ENCODE measurements around the gene HES6.

The HES6 gene

DNA sequence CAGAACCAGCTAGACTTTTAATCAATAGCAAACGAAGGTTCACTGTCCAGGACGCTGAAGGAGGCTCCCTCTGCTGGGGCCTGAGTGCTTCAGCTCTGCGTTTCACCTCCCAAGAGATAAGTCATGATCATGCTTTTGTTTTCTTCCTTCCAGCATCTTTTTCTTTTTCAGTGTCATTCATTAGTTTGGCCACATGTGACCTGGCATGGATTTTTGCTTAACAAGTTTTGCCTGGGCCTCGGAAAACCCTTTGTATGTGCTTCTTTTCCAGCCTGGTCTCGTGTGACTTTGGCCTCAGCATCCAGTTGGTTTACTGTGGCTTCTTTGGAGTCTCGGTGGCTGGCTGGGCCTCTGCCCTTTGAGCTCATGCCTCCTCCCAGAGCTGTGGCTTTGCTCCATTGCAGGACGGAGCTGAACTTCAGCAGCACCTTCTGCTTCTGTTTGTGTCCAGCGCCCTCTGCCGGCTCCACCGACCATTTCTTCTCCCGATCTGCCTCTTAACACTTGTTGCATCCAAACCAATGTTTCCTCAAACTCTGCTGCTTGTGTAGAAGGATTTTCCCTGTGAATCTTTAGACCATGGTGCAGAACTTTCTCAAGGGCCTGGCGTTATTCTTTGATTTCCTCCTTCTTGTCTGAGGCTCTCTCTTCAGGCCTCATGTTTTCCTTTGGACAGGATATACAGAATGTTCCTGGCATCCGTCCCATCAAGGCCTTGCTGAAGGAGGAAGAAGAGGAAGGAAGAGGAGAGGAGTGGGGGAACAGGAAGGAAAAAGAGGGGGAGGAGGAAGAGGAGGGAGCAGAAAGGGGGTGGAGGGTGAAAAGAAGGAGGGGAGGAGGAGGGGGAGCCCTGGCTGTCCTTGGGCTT, 23.6 kb upstream of the HES6 start (continued):
- TF ChIP-seq ZNF114 (tag by site-specific recombination; IDR thresholded peaks at IDR 0.05), result no peak
- peak; percentile 99 for TF ChIP-seq SCRT2 (tag by site-specific recombination; IDR thresholded peaks at IDR 0.05)
- TF ChIP-seq ZBTB17 (tag by site-specific recombination; IDR thresholded peaks at IDR 0.05), result peak; percentile 39; the same call in 1 of the 2 replicates
- no peak for TF ChIP-seq ZBTB11 (tag by site-specific recombination; conservative IDR thresholded peaks at IDR 0.05; ENCODE audit: low read depth)
- TF ChIP-seq, protein P1, sequence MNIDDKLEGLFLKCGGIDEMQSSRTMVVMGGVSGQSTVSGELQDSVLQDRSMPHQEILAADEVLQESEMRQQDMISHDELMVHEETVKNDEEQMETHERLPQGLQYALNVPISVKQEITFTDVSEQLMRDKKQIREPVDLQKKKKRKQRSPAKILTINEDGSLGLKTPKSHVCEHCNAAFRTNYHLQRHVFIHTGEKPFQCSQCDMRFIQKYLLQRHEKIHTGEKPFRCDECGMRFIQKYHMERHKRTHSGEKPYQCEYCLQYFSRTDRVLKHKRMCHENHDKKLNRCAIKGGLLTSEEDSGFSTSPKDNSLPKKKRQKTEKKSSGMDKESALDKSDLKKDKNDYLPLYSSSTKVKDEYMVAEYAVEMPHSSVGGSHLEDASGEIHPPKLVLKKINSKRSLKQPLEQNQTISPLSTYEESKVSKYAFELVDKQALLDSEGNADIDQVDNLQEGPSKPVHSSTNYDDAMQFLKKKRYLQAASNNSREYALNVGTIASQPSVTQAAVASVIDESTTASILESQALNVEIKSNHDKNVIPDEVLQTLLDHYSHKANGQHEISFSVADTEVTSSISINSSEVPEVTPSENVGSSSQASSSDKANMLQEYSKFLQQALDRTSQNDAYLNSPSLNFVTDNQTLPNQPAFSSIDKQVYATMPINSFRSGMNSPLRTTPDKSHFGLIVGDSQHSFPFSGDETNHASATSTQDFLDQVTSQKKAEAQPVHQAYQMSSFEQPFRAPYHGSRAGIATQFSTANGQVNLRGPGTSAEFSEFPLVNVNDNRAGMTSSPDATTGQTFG (tag by site-specific recombination; IDR thresholded peaks at IDR 0.05; ENCODE audit: borderline replicate concordance), result no peak
- TF ChIP-seq, protein P2, sequence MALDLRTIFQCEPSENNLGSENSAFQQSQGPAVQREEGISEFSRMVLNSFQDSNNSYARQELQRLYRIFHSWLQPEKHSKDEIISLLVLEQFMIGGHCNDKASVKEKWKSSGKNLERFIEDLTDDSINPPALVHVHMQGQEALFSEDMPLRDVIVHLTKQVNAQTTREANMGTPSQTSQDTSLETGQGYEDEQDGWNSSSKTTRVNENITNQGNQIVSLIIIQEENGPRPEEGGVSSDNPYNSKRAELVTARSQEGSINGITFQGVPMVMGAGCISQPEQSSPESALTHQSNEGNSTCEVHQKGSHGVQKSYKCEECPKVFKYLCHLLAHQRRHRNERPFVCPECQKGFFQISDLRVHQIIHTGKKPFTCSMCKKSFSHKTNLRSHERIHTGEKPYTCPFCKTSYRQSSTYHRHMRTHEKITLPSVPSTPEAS (tag by site-specific recombination; IDR thresholded peaks at IDR 0.05), result no peak
- TF ChIP-seq RBAK (tag by site-specific recombination; IDR thresholded peaks at IDR 0.05), result no peak
- TF ChIP-seq CTCF (tag by site-specific recombination; IDR thresholded peaks at IDR 0.05), result peak; percentile 84

DNA sequence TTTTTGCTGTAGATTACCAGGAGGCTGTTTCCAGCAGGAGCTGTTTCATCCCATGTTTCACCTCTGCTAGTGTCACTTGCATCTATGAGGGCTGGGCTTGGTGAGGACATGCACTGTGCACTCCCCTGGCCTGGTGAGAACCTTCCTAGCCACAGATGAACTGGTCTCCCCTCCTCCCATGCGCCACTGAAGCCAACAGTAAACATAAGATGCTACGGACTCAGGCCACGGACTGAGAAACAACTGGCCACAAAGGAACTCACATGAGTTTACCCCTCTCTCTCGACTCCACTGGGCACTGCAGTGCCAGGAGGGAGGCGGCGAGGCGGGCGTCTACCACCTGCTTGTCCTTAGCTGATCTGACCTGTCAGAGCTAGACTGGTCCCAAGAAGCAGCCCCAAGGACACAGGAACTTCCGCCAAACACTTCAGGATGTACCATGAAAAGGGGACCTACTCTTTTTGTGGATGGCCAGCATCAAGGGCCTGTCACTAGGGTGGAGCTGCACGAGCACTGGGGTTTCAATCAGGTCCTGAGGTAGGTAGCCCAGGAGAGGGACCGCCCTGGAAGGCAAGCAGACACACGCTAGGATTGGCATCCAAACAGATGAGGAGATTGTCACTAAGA, 22.8 kb upstream of the HES6 start:
- H3K9me3 ChIP-seq (ENCODE audit: control insufficient read depth, insufficient read depth, low read depth, low read length), result no peaks in the 10 kb centered on the region
- H3K4me3 ChIP-seq (ENCODE audit: low read depth, low read length), result no peak overlapping the region
- ChIA-PET POLR2A (no interaction called here), CTCF (interaction anchor here (0.6 to 4.9 kb wide), 30 partner anchors 7 to 750 kb away, joined by 3 to 54 read pairs (median 4); partner anchors contain the start of genes ERFE and PER2)
- no peaks in the 10 kb centered on the region for H3K4me1 ChIP-seq (ENCODE audit: control insufficient read depth, insufficient read depth, low read length)
- TF ChIP-seq ZNF335 (tag by site-specific recombination; conservative IDR thresholded peaks at IDR 0.05), result no peak
- TF ChIP-seq SP3 (tag by site-specific recombination; IDR thresholded peaks at IDR 0.05), result no peak
- no peak for TF ChIP-seq ZNF510 (tag by site-specific recombination; IDR thresholded peaks at IDR 0.05; ENCODE audit: insufficient replicate concordance)
- H3K27ac ChIP-seq (ENCODE audit: extremely low read depth, low read depth, low read length), result no peak overlapping the region
- H3K36me3 ChIP-seq (ENCODE audit: control insufficient read depth in 2 of 2, insufficient read depth in 1 of 2, low read length in 2 of 2), result peaks cover 0 to 10% of the 10 kb centered on the region in 2 experiments; a peak in 1 of 3 replicates
